DND-41 (cell line): ENCODE data around the gene SHROOM1.

ENCODE experiments used
- CTCF ChIP-seq: IDR thresholded peaks from 2 replicates; pipeline ENCODE4 v1.5.1; 2012; ENCODE audit warnings: borderline replicate concordance, low read length, moderate library complexity, mild to moderate bottlenecking; ENCODE audit not compliant: poor library complexity, severe bottlenecking; ENCODE audit errors: extremely low read depth
- EZH2 ChIP-seq: IDR thresholded peaks from 3 replicates; pipeline ENCODE4 v1.6.1; 2012; ENCODE audit warnings: borderline replicate concordance, low read depth, mild to moderate bottlenecking, moderate library complexity, low read length, inconsistent platforms; ENCODE audit not compliant: severe bottlenecking

- TF ChIP-seq CTCF, result no peak
- no peak for TF ChIP-seq EZH2
These were observed 55.6 kb downstream of the SHROOM1 start for GRCh38 chr5:132774896-132775295.
